ENCODE results near the gene SNRK.

- TF ChIP-seq, protein P1, sequence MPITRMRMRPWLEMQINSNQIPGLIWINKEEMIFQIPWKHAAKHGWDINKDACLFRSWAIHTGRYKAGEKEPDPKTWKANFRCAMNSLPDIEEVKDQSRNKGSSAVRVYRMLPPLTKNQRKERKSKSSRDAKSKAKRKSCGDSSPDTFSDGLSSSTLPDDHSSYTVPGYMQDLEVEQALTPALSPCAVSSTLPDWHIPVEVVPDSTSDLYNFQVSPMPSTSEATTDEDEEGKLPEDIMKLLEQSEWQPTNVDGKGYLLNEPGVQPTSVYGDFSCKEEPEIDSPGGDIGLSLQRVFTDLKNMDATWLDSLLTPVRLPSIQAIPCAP (CRISPR knock-in tag; IDR thresholded peaks at IDR 0.05) = no peak
- no peak for TF ChIP-seq ATF6 (CRISPR knock-in tag; IDR thresholded peaks at IDR 0.05)
- no peak for TF ChIP-seq FOXK1 (CRISPR knock-in tag; IDR thresholded peaks at IDR 0.05)
- TF ChIP-seq, protein P2, sequence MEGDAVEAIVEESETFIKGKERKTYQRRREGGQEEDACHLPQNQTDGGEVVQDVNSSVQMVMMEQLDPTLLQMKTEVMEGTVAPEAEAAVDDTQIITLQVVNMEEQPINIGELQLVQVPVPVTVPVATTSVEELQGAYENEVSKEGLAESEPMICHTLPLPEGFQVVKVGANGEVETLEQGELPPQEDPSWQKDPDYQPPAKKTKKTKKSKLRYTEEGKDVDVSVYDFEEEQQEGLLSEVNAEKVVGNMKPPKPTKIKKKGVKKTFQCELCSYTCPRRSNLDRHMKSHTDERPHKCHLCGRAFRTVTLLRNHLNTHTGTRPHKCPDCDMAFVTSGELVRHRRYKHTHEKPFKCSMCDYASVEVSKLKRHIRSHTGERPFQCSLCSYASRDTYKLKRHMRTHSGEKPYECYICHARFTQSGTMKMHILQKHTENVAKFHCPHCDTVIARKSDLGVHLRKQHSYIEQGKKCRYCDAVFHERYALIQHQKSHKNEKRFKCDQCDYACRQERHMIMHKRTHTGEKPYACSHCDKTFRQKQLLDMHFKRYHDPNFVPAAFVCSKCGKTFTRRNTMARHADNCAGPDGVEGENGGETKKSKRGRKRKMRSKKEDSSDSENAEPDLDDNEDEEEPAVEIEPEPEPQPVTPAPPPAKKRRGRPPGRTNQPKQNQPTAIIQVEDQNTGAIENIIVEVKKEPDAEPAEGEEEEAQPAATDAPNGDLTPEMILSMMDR (IDR thresholded peaks at IDR 0.05) = no peak
- no peak for TF ChIP-seq USF2 (CRISPR knock-in tag; IDR thresholded peaks at IDR 0.05)
- no peak for TF ChIP-seq ATF2 (CRISPR knock-in tag; IDR thresholded peaks at IDR 0.05; ENCODE audit: borderline replicate concordance, low read depth)
- TF ChIP-seq EMX1 (CRISPR knock-in tag; IDR thresholded peaks at IDR 0.05) = no peak
- no peak for TF ChIP-seq ESRRA (CRISPR knock-in tag; IDR thresholded peaks at IDR 0.05; ENCODE audit: borderline replicate concordance)
- TF ChIP-seq PREB (CRISPR knock-in tag; IDR thresholded peaks at IDR 0.05; ENCODE audit: borderline replicate concordance) = no peak
- TF ChIP-seq SP1 (CRISPR knock-in tag; conservative IDR thresholded peaks at IDR 0.05) = no peak
- TF ChIP-seq GTF2I (CRISPR knock-in tag; conservative IDR thresholded peaks at IDR 0.05) = no peak
Observed at GRCh38 chr3:43391621-43392020, 105.3 kb downstream of the SNRK start.

Measured in WTC11 (cell line).